NCI-H2227 treated with DMSO at 0.1 percent for 48 hours (cell line): ENCODE measurements around the gene SCFD2.
"Not testable (repeated sequence)": the region's sequence is repeated elsewhere in the genome, so short reads cannot be mapped to it uniquely, and the experiment has no call there.

Experiments
- DNase-seq: peaks from one replicate; lab custom pipeline; 2025; lab: John Stamatoyannopoulos, UW

Gene SCFD2

GRCh38 chr4:53189011-53189410, 176.8 kb downstream of the SCFD2 start:
- DNase-seq: no peak

DNA sequence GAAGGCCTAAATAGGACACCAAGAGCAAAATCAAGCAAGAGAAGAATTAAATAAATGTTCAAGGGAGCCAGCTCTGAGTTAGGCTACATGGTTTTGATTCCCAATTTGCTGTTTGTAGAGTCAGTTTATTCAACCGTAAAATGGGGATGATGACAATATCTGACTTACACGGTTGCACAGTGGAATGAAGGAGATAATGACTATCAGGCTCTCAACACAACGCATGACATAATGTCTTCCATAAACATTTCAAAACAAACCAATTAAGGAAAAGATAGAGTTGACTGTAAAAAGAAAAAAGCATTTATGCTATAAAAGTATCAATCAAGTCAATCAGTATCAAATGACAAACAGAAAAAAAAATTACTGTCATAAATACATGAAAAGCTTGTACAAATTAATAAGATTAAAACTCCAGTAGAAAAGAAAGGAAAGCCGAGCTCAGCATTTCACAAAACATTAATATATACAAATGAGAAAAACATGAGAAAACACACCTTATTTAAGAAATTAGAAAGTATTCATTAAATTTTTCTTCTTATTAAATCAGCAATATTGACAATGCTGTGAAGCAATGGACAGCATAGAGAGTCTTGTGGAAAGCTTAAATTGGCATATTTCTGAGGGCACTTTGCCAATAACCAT, 179.0 kb downstream of the SCFD2 start:
- DNase-seq: no peak

DNA sequence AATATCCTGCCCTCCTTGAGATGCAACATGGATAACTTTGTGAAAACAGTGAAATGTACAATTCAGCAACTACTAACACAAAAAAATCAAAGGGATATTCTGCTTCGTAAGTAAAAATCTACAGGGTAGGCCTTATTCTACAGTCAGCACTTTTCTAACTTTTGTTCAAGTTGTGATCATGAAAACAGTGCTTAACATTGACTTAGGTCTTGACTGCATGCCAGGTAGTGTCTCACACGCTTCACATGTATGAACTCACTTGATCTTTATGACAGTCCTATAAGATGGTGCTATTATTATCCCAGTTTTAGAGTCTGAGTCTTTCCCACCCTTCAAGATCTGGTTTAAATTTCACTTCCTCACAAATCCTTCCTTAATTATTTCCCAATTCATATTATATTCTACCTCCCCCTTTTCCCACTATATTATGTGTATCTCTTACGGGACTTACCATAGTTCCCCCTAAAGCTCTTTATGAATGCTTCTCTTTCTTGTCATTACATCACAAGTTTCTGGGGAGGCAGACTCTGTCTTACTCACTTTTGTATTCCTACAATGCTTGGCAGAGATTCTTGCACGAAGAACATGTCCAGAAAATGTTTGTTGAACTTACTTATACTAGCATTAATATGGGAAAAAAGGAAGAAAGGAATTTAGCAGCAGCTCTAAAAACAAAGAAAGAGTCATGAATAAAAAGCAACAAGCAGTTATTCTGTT, 179.8 kb downstream of the SCFD2 start:
- no peak for DNase-seq

DNA sequence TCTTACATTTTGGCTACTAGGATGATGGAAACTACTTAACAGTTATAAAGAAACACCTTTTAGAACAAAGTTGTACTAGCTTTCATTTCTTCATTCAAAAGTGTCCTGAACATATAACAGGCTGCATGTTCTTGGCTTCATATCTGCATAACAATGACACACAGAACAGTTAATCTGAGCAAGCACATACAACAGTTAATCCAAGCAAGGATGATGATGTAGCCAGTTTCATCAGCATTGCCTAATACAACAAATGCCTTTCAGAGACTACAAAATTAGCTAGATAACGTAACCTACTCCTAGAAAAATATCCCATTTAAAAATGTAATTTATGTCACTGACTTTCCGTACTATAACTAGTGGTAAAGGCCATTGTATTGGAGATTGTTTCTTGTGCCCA, 182.1 kb downstream of the SCFD2 start:
- DNase-seq: no peak

DNA sequence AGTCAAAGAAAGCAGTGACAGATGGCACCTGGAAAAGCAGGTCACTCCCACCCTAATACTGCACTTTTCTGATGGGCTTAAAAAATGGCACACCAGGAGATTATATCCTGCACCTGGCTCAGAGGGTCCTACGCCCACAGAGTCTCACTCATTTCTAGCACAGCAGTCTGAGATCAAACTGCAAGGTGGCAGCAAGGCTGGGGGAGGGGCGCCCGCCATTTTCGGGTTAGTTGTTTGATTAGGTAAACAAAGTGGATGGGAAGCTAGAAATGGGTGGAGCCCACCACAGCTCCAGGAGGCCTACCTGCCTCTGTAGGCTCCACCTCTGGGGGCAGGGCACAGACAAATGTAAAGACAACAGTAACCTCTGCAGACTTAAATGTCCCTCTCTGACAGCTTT, 188.1 kb downstream of the SCFD2 start:
- DNase-seq: not testable (repeated sequence)

- no peak for DNase-seq
Observed at GRCh38 chr4:53175640-53176039, 190.2 kb downstream of the SCFD2 start.

DNA sequence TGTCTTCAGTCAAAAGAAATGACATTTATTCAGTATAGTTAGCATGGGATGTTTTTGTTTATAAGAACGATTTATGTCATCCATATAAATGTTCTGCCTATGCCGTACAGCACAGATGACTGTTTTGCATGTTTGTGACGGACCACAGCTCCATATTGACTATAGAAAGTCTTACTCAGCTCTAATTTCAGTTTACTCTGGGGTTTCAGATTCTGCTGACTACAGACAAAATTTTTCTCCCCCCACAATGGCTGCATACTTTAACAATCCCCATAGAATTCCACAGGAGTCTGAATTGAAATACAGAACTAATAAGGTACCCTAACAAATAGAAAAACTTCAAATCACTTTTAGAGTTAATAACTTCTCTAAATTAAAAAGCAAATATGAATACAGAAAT, 191.0 kb downstream of the SCFD2 start:
- no peak for DNase-seq

DNA sequence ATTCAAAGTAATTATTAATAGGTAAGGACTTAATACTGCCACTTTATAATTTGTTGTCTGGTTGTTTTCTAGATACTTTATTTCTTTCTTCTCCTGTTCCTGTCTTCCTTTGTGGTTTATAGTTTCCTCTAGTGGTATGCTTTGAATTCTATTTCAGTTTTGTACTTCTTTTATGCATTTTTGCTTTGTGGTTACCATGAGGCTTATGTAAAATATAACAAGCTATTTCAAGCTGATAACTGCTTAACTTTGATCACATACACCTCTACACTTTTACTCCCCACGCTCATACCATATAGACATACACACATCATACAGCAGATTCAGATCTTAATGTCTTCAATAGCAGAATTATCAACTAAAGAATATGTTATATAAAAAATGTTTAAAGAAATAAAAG, 192.3 kb downstream of the SCFD2 start:
- DNase-seq: no peak

- no peak for DNase-seq
Observed at GRCh38 chr4:53171797-53172196, 194.1 kb downstream of the SCFD2 start.

DNA sequence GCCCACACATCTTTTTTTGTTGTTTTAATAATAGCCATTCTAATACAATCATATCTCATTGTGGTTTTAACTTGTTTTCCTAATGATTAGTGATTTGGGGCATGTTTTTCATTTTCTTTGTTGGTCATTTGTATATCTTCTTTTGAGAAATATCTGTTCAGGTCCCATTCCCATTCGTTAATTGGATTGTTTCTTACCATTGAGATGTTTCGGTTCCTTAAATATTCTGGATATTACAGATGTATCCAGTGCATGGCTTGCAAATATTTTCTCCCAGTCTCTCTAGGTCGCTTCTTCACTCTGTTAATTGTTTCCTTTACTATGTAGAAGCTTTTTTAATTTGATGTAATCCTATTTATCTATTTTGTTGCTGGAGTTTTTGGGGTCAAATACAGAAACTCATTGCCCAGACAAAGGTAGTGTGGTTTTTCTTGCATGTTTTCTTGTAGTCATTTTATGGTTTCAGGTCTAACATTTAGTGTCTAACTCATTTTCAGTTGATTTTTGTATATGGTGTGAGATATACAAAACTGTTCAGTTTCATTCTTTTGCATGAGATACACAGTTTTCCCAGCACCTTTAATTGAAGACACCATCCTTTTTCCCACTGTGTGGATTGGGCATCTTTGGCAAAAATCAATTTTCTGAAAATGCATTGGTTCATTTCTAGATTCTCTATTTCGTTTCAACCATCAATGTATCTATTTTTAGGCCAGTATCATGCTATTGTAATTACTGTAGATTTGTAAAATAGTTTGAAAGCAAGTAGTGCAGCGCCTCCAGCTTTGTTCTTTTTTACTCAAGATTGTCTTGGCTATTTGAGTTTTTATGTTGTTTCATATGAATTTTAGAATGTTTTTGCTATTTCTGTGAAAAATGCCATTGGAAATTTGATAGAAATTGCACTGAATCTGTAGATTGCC, 195.9 kb downstream of the SCFD2 start:
- DNase-seq: no peak

GRCh38 chr4:53168228-53168627, 197.6 kb downstream of the SCFD2 start:
- no peak for DNase-seq

- DNase-seq: no peak
Observed at GRCh38 chr4:53162969-53163368, 202.9 kb downstream of the SCFD2 start.

DNA sequence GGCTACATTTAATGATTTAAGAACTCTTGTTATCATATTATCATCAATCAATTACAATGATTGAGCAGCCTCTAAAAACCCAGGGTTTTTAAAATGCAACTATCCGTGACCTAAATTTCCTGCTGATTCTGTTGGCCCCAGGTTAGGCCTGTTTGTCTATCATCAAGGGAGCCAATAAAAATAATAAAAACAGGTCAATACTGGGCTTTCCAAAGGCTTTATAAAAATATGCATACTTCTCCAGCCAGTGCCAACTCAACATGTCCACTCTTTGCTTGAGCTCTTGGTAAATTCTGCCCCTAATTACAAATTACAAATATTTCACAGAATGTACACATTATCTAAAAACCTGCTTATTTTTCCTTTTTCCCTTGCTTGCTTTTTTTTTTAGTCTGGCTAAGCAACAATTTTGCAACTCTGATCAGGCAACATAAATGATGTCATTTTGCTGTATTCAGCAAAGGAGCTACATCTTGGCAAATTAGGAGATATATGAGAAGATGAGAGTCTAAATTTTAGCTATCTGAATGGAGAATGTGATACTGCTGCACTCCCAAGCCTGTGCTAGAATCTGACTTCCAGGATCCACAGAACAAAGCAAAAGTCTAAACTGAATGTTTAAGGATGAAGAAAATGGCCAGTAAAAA, 204.0 kb downstream of the SCFD2 start:
- DNase-seq: no peak

DNA sequence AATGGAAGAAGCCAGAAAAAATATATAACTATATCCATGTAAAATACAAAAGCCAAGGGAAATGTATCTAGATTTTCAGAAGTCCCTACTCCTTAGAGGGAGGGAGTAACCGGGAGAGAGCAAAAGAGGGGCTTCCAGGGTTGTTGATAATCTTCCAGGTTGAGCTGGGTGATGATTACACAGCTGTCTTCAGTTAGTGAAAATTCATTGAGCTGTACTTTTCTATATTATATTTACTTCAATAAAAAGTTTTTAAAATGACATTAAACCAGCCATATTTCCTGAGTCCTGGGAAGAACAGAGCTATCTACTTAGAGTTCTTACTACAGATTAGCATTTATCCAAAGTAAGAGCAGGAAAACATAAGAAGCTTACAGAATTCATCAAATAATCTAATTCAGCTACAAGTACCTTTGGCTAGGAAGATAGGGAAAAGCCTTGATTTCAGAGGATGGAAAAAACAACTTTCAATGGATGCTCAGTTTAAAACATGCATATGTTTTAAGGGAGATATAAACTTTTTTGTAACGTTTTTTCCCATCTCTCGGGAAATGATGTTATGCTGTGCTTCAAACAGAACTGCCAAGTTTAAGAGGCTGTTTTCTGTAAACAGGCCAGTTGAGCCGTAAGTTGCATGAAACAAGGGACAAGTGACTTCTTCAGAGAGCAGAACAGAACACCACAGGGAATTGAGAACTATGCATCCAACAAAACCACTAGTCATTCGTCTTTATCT, 204.6 kb downstream of the SCFD2 start:
- DNase-seq: no peak

- no peak for DNase-seq
Observed at GRCh38 chr4:53156896-53157295, 209.0 kb downstream of the SCFD2 start.

DNA sequence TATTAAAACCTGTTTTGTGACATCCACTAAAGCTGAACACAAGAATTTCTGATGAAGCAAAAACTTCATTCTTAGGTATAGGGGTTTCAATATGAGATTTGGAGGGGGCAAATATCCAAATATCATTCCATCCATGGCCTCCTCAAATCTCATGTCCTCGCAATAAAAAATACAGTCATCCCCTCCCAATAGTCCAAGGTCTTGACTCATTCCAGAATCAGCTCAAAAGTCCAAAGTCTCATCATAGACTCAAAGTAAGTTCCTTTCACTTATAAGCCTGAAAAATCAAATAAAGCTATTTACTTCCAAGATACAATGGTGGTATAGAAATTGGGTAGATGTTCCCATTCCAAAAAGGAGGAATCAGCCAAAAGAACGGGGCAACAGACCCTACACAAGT, 213.4 kb downstream of the SCFD2 start:
- DNase-seq: no peak

DNA sequence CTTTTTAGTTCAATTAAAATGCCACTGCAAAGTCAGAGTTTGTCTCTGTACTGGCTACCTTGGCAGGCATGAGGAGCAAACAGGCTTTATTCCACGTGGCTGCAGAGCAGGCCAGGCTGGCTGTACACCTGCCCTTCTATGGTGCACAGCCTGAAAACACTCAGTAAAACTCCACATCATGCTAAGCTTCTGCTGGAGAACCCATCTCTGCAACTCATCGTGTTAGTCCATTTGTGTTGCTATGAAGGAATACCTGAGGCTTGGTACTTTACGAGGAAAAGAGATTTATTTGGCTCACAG, 214.4 kb downstream of the SCFD2 start:
- no peak for DNase-seq

GRCh38 chr4:53150631-53151488, 215.0 kb downstream of the SCFD2 start:
- no peak for DNase-seq

DNA sequence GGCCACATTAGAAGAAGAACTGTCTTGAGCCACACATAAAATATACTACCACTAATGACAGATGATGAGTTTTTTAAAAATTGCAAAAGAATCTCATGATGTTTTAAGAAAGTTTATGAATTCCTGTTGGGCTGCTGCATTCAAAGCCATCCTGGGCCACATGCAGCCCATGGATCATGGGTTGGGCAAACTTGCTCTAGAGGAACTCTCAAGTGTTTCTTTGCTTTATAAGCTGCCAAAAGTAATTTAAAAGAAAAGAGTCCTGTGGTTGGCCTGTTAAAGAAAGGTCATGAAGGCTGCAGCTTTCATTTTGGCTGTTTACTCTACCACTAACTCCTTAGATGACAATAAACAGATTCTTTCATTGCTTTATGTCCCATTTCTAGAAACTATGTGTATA, 218.2 kb downstream of the SCFD2 start:
- DNase-seq: no peak

DNA sequence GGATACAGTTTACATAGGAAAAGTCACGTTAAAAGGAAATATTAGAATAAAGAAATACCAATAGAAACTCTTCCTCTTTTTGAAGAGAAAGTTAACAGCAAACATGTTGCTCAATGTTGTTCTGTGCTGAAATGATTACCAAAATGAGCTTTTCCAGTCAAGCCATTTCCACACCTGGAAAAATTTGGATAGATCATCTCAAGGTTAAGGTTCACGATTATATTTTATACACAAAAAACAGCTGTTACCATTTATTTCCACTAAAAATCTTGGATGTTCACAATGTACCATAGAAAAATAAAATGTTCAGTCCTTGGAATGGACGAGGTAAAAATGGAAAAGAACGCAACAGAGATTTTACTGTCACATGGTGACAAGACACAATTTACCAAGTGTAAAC, 218.7 kb downstream of the SCFD2 start:
- DNase-seq: no peak

DNA sequence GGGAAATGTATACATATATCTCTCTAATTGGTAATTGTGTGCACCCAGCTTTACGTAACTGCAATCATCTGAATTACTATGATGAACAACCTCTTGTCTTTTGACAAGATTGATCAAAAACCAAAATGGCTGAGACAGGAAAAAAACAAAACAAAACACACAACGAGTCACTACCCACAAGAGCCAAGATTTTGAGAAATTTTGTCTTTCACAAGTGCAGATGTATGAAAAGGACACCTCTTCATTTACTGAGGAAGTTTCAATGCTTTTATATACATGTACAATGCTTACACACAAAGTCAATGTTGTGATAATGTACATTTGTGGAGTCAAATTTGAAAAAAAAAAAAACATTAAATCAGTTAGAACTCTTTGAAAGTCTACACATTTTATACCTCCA, 224.6 kb downstream of the SCFD2 start:
- DNase-seq: no peak
